22Rv1 (cell line): ENCODE measurements around the gene SMO.
"Not testable (repeated sequence)": the region's sequence is repeated elsewhere in the genome, so short reads cannot be mapped to it uniquely, and the experiment has no call there.

Source experiments
- H3K27ac ChIP-seq: fragments of 450-650 bp; 2 replicates; pipeline ENCODE4 v1.5.1; 2017
- CTCF ChIP-seq: fragments of 450-650 bp; IDR thresholded peaks from 2 replicates; pipeline ENCODE4 v1.5.1; 2017; ENCODE audit warnings: mild to moderate bottlenecking
- ZFX ChIP-seq: fragments of 450-650 bp; IDR thresholded peaks from 2 replicates; pipeline ENCODE4 v1.6.1; 2017; ENCODE audit warnings: antibody characterized with exemption, borderline replicate concordance

Gene SMO

GRCh38 chr7:129231666-129232065 lies 43.2 kb downstream of the SMO start:
- TF ChIP-seq ZFX, result no peak
- TF ChIP-seq CTCF, result no peak
- H3K27ac ChIP-seq, result no peak overlapping the region

- no peak for TF ChIP-seq ZFX
- TF ChIP-seq CTCF, result no peak
- H3K27ac ChIP-seq, result no peak overlapping the region
Observed at GRCh38 chr7:129238546-129238945, 50.1 kb downstream of the SMO start.

- H3K27ac ChIP-seq, result no peak overlapping the region
- TF ChIP-seq CTCF (no peak), ZFX (no peak)
Observed at GRCh38 chr7:129240119-129240820, 51.8 kb downstream of the SMO start.

GRCh38 chr7:129244220-129244619 lies 55.8 kb downstream of the SMO start:
- H3K27ac ChIP-seq, result no peak overlapping the region
- TF ChIP-seq ZFX (no peak), CTCF (no peak)

GRCh38 chr7:129245533-129245932 lies 57.1 kb downstream of the SMO start:
- TF ChIP-seq ZFX, result no peak
- no peak for TF ChIP-seq CTCF
- H3K27ac ChIP-seq, result no peak overlapping the region

- no peak for TF ChIP-seq ZFX
- no peak for TF ChIP-seq CTCF
Observed at GRCh38 chr7:129247087-129247486, 58.7 kb downstream of the SMO start.

GRCh38 chr7:129252128-129252527 lies 63.7 kb downstream of the SMO start:
- TF ChIP-seq ZFX, result no peak
- no peak for TF ChIP-seq CTCF
- no peak overlapping the region for H3K27ac ChIP-seq

More at GRCh38 chr7:129247087-129247486, 58.7 kb downstream of the SMO start:
- H3K27ac ChIP-seq, result no peak overlapping the region

GRCh38 chr7:129252603-129253002 lies 64.2 kb downstream of the SMO start:
- not testable (repeated sequence) for H3K27ac ChIP-seq
